GM19025 (cell line): ENCODE measurements around the gene DGKH.
"Not testable (repeated sequence)": the region's sequence is repeated elsewhere in the genome, so short reads cannot be mapped to it uniquely, and the experiment has no call there.

Source experiments
- ATAC-seq: cut with Tn5 transposase; IDR thresholded peaks from one replicate; pipeline ENCODE4 v1.9.1; 2021; ENCODE audit warnings: mild to moderate bottlenecking, low read depth, moderate library complexity; ENCODE audit not compliant: unreplicated experiment

DGKH gene

GRCh38 chr13:42153199-42154113 is 105.0 kb downstream of the DGKH start:
- ATAC-seq = no peak

DNA sequence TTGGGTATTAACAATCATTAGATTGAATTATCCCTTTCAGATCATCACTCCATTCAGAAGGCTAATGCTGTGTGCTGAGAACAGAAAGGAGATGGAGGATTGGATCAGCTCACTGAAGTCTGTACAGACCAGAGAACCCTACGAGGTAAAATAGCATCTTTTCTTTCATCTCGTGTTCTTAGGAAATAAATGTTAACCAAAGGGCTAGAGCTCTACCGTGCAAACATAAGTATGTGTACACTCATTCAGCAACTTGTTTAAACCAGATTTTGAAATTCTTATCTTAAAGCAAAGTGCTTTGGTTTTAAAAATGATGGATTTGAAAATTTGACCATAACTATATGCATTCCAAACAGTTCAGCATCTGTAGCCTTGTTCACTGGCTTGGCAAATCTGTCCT is 106.8 kb downstream of the DGKH start:
- no peak for ATAC-seq

- ATAC-seq = not testable (repeated sequence)
These were observed 114.9 kb downstream of the DGKH start for GRCh38 chr13:42163338-42163737.

GRCh38 chr13:42163910-42164309 is 115.5 kb downstream of the DGKH start:
- ATAC-seq = not testable (repeated sequence)

DNA sequence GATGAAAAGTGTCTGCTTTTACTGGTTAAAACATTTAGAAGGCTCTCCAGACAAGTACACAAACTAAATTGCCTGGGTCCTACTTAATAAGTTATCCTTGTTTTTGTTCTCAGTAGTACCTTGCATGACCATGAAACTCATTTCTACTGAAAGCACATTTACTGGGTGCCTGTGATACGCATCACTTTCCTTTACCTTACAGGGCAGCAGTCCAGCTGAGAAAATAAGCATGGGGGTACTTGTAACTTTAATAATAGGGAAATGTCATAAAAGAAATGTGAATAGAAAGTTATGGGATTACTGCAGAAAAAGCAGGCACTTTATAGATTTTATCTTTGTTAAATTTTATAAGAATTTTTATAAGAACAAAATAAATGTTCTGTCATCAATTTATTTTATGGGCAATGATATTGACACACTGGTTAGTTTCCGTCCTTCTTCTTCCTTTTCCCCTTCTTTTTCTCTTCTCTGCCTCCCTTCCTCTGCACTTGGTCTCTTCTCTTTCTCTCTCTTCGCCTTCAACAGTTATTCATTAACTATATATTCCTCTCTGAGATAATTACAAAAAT is 116.2 kb downstream of the DGKH start:
- ATAC-seq = no peak

- ATAC-seq = no peak
These were observed 120.0 kb downstream of the DGKH start for GRCh38 chr13:42168496-42168895.

GRCh38 chr13:42170029-42170428 is 121.6 kb downstream of the DGKH start:
- ATAC-seq = no peak

- ATAC-seq = no peak
These were observed 125.4 kb downstream of the DGKH start for GRCh38 chr13:42173789-42174343.

GRCh38 chr13:42174344-42175162 is 126.1 kb downstream of the DGKH start:
- no peak for ATAC-seq

GRCh38 chr13:42176294-42176693 is 127.8 kb downstream of the DGKH start:
- ATAC-seq = no peak

DNA sequence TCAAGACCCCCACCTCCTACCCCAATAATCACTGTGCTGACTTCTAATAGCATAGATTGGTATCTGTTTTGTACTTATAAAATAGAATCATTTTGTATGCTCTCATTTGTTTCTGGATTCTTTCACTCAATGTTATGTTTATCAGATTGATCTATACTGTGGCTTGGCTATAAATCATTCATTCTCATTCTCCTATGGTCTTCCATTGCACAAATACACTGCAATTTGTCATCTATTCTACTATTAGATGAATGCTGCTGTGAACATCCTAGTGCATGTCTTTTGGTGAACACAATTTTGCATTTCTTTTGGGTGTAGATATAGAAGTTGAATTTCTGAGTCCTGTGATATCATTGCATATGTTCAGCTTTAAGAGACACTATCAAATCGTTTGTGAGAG is 128.7 kb downstream of the DGKH start:
- ATAC-seq = no peak

DNA sequence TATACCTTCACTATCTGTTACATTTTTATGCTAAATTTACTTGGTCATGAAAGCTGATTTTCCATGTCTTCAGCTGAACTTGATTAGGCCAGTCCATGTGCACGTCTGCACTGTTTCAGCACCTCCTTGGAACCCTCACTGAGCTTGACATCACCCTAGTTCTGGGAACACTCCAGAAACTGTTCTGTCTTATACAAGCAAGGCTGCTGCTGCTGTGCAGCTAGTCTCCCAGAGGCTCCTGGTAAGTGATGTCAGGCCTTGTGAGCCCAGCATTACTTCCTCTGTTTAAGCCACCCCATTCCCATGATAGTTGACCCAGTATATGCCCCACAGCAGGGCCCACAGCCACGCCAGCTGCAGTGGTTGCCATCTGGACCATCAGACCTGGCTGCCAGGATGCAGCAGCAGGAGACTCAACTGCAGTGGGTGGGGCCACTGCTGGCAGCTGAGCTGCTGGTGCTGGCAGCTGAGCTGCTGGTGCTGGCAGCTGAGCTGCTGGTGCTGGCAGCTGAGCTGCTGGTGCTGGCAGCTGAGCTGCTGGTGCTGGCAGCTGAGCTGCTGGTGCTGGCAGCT is 133.0 kb downstream of the DGKH start:
- no peak for ATAC-seq

- ATAC-seq = no peak
These were observed 140.6 kb downstream of the DGKH start for GRCh38 chr13:42189061-42189460.

DNA sequence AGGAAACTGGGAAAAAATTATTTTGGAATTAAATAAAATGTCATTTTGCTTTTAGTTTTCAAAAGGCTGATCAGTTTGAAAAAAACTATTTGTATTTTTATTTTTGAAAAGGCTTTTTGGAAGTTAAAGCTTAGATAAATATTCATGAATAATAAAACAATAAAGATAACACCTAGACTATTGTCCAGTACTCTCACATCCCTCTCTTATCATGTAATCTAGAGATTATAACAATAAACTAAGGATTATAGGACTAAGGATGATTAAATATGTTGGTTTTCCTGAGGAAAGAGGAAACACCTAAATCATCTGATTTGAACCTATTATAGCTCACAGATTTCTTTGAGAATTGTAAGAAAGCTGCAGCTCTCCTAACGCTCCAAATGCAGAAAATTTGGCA is 142.1 kb downstream of the DGKH start:
- ATAC-seq = no peak

DNA sequence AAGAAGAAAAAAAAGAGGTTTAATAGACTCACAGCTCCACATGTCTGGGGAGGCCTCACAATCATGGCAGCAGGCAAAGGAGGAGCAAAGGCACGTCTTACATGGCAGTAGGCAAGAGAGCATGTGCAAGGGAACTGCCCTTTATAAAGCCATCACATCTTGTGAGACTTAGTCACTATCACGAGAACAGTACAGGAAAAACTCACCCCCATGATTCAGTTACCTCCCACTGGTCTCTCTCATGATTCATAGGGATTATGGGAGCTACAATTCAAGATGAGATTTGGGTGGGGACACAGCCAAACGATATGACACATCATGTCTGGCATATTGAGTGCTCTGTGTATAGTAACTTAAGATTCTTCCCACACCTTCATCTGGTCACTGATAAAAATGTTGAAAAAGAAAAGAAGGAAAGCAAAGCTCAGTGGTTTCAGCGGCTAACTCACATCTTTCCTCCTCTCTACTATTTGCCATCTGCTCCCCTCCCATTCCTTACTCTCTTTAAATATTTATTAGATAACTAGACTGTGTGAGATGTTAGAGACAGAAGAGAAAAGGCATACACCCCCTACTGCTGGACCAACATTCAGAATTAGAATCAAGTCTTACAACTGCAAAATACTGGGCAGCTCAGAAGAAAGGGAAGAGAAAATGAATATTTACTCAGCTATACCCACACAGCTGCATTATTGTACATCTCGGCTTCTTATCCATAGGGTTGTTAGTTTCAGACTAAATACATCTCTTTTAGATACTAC is 163.4 kb downstream of the DGKH start:
- no peak for ATAC-seq

DNA sequence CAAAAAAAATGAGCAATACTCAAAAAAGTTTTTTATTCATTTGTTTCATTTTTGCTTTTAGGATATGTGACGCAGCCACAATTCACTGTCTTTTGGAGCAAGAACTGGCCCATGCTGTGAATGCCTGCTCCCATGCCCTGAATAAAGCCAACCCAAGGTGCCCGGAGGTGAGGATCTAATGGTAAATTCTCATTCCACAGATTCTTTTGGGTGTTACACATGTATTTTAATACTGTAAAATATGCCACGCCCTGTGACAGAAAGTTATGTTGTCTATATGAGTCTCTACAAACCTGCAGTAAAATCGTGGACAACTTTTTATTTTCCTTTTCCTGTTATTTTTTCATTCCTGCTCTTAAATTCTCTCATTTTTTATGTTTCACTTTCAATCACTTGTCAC is 166.0 kb downstream of the DGKH start:
- ATAC-seq = no peak

GRCh38 chr13:42215578-42216421 is 167.4 kb downstream of the DGKH start:
- ATAC-seq = no peak

- ATAC-seq = no peak
These were observed 167.9 kb downstream of the DGKH start for GRCh38 chr13:42216422-42216735.

DNA sequence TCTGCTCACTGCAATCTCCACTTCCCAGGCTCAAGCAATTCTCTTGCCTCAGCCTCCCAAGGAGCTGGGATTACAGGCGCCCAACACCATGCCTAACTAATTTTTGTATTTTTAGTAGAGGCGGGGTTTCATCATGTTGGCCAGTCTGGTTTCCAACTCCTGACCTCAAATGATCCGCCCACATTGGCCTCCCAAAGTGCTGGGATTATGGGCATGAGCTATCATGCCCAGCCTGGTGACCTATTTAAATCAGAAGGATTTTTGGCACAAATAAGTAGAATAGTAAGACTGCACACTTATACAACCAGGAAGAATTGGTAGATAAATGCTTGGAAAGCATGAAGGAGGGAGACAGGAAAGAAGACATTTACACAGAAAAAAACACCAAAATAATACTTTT is 170.1 kb downstream of the DGKH start:
- no peak for ATAC-seq
